NOMO-1 (cell line): ENCODE results near the gene YWHAE.
"Not testable (repeated sequence)": the region's sequence is repeated elsewhere in the genome, so short reads cannot be mapped to it uniquely, and the experiment has no call there.

ENCODE experiments used
- DNase-seq, 2 experiments: peaks; one replicate each; lab custom pipeline; 2025; ENCODE audit not compliant: unreplicated experiment in 2 of 2; lab: John Stamatoyannopoulos, UW

Gene YWHAE

GRCh38 chr17:1340371-1340770, 59.7 kb downstream of the YWHAE start:
- no peak for DNase-seq

DNA sequence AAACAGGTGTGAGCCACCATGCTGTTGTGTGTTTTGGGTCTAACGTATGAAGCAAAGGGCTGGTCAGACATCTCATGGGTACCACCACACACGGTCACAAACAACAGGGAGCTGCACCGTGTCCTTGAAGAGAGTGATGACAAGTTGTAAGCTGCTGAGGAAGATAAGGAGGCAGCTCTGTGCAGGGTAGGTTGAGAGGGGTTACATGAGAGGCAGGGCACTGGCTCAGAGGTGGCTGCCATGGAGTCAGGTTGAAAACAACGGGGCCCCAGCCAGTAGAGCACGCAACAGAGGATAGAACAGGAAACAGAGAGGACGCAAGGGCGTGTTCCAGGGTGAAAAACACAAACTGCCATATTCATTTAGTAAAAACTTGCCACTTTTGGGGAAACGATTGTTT, 68.3 kb downstream of the YWHAE start:
- DNase-seq: no peak

GRCh38 chr17:1329745-1330343, 70.2 kb downstream of the YWHAE start:
- DNase-seq: no peak

DNA sequence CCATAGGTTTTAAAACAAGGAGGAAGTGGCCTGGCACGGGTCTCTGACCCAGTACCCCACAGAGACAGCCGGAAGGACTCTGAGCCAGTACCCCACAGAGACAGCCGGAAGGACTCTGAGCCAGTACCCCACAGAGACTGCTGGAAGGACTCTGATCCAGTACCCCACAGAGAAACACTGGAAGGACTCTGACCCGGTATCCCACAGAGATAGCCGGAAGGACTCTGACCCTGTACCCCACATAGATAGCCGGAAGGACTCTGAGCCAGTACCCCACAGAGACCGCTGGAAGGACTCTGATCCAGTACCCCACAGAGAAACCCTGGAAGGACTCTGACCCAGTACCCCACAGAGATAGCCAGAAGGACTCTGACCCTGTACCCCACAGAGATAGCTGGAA, 71.6 kb downstream of the YWHAE start:
- no peak for DNase-seq

- DNase-seq: no peak
Observed at GRCh38 chr17:1325766-1326165, 74.3 kb downstream of the YWHAE start.

DNA sequence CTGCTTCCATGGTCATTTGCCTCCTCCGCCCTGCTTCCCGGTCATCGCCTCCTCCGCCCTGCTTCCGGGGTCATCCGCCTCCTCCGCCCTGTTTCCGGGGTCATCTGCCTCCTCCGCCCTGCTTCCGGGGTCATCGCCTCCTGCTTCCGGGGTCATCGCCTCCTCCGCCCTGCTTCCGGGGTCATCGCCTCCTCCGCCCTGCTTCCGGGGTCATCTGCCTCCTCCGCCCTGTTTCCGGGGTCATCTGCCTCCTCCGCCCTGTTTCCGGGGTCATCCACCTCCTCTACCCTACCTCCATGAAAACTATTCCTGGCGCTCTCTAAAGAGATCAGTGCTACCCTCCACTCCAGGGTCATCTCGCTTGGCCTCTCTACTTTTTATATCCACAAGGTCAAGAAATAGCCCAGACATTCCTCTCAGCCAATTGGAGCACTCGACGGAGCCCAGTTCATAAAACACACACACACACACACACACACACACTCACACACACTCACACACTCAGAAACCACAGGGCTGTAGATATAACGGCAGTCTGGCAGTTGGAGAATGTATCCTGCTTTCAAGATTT, 75.7 kb downstream of the YWHAE start:
- DNase-seq: no peak

DNA sequence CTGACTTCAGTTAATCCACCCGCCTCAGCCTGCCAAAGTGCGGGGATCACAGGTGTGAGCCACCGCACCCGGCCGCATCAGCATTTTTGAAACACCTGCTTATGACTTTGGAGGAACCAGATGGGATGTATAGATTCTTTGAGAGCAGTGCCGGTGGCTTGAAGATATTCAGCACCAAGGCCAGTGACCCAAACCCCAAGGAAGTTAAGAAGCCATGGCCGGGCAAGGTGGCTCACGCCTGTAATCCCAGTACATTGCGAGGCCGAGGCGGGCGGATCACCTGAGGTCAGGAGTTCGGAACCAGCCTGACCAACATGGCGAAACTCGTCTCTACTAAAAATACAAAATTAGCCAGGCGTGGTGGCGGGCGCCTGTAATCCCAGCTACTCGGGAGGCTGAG, 76.7 kb downstream of the YWHAE start:
- DNase-seq: no peak

DNA sequence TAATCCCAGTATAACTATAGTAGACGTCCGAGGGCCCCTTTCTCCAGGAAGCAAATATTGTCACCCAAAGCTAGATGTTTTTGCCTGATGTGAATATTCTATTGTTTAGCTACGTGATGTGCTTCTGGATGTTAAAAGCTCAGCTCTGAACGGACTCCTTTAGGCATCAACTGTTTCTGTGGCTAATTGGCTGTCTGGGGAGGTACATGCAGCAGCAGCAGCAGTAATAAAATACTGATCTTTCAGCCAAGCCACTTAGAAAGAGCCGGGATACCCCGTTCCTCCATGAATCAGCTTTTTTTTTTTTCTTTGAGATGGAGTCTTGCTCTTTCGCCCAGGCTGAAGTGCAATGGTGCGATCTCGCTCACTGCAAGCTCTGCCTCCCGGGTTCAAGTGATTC, 77.5 kb downstream of the YWHAE start:
- no peak for DNase-seq

DNA sequence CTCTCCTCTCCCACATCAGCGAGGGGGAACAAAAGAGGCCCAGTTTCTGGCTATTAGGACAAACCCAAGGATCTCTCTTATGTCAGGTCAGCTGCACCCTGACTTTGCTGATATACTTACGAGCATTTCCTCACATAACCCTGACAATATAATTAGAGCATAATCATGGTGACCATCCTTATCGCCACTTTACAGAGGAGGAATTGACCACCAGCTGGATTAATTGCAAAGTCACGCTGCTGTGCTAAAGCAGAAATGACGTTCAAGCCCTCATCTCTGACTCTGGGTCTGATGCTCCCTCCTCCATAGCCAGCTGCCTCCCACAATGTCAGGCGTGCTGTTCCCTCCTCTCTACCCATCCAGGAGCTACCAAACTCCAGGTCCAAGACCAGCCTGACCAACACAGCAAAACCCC, 78.0 kb downstream of the YWHAE start:
- no peak for DNase-seq

DNA sequence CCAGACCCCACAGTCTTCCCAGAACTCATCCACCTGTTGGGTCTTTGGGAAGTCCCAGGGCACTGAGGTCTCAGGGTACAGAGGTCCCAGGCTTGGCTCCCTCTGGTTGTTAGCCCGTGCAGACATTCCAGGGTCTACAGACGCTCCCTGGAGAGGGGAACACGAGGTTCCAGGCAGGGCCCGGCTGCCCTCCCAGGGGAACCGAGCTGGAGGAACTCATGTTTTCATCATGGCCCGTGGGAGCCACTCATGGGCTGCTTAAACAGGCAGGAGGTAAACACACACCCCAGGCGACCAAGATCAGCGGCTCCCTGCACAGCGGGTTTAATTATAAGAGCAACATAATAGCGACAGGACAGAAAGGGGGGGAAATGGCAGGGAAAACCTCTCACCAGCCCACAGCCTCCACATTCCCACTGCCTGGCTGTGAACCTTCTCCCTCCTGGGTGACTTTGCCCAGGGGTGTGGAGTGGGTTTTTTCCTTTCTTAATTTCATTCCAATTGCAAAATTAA, 84.1 kb downstream of the YWHAE start:
- DNase-seq: no peak

DNA sequence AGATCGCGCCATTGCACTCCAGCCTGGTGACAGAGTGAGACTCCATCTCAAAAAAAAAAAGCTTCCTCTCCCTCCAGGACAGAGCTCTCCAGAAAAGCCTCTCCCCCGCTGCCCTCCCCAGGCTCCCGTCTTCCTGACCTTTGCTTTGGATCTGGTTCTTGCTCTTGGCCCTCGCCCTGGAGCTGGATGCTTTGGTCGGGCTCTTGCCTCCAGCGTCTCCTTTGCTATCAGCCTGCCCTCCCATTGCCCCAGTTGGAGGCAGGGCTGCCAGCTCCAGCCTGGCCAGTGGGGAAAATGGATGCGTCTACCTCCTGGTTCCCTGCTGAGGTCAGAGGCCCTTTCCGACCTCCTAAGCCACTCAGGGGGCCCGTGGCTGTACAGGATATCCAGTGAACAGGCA, 84.6 kb downstream of the YWHAE start:
- DNase-seq: no peak

DNA sequence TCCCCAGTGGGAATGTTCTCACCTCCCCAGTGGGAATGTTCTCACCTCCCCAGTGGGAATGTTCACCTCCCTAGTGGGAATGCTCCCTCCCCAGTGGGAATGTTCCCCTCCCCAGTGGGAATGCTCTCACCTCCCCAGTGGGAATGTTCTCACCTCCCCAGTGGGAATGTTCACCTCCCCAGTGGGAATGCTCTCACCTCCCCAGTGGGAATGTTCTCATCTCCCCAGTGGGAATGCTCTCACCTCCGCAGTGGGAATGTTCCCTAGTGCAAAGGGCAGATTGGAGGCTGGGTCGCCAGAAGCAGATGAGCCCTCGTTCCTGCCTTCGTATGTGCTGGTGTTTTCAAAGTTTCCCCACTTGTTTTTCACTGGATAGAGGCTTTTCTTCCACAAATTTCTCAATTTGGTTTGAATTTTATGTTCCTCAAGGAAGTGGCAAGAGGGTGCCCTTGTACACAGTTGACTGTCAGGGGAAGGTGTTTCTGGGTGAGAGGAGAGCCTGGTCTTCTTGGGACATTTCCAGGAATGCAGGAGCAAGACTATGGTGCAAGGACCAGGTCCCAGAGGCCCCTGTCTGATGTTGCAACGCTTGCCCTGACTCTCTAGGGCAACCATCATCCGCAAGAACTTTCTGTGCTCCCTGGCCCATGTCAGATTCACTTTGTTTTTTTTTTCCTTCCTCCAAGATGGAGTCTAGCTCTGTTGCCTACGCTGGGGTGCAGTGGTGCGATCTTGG, 86.6 kb downstream of the YWHAE start:
- no peak for DNase-seq

GRCh38 chr17:1312261-1312870, 87.7 kb downstream of the YWHAE start:
- no peak for DNase-seq

DNA sequence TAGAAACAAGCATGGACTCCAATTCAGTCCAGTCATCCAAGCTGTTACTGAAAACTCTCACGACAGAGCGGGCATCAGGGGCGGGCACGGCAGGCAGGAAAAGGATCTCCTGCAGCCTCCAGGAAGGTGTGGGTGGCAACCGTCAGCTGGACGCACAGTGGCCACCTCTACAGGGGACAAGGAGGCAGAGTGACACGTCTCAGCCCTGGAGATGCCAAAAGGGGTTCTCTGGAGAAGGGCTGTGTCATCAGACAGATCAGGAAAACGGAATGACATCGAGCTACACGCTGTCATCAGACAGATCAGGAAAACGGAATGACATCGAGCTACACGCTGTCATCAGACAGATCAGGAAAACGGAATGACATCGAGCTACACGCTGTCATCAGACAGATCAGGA, 92.2 kb downstream of the YWHAE start:
- DNase-seq: not testable (repeated sequence)

- no peak for DNase-seq
Observed at GRCh38 chr17:1304962-1305563, 95.0 kb downstream of the YWHAE start.

DNA sequence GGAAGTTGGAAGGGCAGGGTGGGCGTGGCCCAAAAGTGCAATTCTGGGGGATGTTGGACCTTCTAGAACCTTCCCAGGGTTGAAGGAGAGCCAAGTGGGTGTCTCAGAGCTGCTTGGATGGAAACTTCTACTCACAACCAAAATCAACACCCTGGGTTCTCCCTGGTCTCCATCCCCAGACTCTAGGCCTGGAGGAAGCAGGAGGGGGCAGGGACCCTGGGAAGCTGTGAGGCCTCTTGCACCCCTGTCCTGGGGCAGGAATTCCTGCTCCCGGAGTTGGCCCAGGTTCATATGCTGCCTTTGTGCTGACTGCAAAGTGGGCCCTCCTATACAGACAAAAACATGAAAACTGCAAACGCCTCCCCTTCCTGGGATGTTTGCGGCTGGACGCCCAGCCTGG, 95.5 kb downstream of the YWHAE start:
- DNase-seq: no peak

DNA sequence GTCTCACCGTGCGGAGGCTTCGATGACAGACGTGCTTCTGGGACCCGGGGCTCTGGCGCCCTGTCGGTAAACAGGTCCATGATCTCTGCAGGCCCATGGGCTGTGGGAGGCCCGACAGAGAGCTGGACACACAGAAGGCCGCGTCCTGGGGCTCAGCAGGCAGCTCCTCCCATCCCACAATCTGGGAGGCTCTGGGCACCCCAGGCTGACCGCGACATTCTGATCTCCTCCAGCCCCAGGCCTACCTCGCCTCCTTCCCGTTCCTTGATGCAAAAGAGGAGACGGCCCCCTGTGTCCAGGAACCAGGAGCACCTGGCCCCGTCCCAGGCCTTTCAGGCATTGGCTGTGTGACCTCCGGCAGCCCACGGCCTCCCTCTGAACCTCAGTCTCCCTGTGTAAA, 97.3 kb downstream of the YWHAE start:
- DNase-seq: no peak

GRCh38 chr17:1301546-1301945, 98.5 kb downstream of the YWHAE start:
- no peak for DNase-seq

- no peak for DNase-seq
Observed at GRCh38 chr17:1300371-1300905, 99.6 kb downstream of the YWHAE start.

DNA sequence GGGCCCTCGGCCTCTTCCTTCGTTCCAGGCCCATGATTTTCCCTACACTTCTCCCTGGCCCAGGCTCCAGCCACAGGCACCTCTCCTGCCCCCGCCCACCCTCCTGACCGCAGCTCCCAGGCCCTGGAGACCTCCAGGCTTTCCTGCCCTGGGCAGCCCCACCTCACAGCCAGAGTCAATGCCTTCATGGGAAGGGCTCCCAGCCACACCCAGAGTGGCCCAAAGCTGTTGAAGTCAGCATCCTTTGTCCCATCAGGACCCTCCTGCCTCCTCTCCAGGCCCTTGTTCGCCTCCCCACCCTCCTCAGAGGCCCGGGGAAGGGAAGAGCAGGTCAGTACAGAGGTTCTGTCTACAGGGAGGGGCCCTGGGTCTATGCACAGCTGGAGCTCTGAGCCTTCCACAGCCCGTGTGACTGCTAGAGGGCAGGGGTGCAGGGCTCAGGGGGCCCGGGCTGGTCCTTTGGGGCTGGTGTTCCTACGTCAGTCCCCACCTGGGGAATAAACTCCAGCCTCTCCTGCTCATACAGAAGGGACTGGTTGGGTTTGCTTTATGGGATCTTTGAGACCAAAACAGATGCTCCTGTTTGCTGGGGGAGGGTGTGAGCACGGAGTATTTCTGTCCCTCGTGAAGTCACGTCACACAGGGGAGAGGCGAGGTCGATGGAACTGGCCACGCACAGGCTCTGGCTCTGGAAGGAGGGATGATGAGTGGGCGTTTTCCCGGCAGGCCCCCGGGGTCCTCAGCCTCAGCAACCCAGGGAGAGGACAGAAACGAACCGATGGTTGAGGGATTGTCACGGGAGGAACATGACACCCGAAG, 100.3 kb downstream of the YWHAE start:
- no peak for DNase-seq
